ENCODE results near the gene TBC1D22A. TPM values are rescaled to one million over a fixed set of nuclear protein-coding genes. Genes with fewer than 3 reads are reported as not detected.

TBC1D22A gene
- total and polyA plus RNA-seq, 2 donors (not counting 3 experiments of a cell fraction or from before 2014, with no cell fraction given), result 26.1 to 32.4 TPM

DNA sequence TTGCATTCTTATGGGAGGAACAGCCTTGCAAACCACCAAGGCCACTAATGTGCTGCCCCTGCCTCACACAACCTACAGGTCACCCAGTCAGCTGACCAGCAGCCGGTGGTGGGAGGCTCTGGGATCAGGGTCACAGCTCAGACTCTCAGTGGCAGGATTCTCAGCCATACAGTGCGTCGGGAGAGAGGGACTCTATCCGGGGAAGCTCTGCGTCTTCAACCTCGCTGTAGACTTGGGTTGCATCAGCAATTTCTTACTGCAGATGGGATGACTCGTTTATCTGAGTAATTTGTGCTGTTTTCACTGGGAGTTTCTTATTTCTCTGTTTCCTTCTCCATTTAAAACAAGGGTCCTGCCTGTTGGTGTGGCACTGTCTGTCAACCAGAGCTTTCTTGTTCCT is 257.7 kb downstream of the TBC1D22A start:
- Histone ChIP-seq H3K4me3 (replicated peaks in 1 of 3; ENCODE audit: insufficient read depth in 1 of 3, low read depth in 1 of 3, low read length in 3 of 3) (no peak overlapping the region), H2AFZ (ENCODE audit: low read depth, low read length) (no peak overlapping the region), H3K27ac (ENCODE audit: insufficient read depth, low read depth, low read length) (no peak overlapping the region), H4K20me1 (replicated peaks; ENCODE audit: control insufficient read depth, extremely low read depth, insufficient read depth, low read length) (no peaks in the 10 kb centered on the region), H3K9me3 (replicated peaks; ENCODE audit: control insufficient read depth, insufficient read depth, low read length) (no peaks in the 10 kb centered on the region), H3K9me1 (replicated peaks; ENCODE audit: control insufficient read depth, extremely low read depth, insufficient read depth, low read length) (no peaks in the 10 kb centered on the region), H3K79me2 (ENCODE audit: control insufficient read depth, insufficient read depth, low read length) (no peaks in the 10 kb centered on the region), H3K9ac (replicated peaks; ENCODE audit: extremely low read depth, insufficient read depth, low read length) (no peak overlapping the region), H3K27me3 (ENCODE audit: control insufficient read depth in 2 of 2, insufficient read depth in 2 of 2, low read length in 2 of 2) (no peaks in the 10 kb centered on the region), H3K4me1 (ENCODE audit: control insufficient read depth, extremely low read depth, insufficient read depth, low read length) (no peaks in the 10 kb centered on the region), H3K4me2 (ENCODE audit: insufficient read depth, low read length) (no peak overlapping the region), H3K36me3 (ENCODE audit: control insufficient read depth in 2 of 2, extremely low read depth in 1 of 2, insufficient read depth in 2 of 2, low read length in 2 of 2) (no peaks in the 10 kb centered on the region)
- dilution Hi-C loops (cut with MboI; ENCODE audit: extremely low pct_ligation_motif_present, low sequenced_read_pairs), result no loop called here
- no peak for FAIRE-seq
- intact Hi-C loops (cut with micrococcal nuclease), result no loop called here
- no peak for DNase-seq (ENCODE audit: low read depth, low spot score)
- CTCF ChIA-PET, result no interaction called here
- BruUV-seq (replicated peaks), result no TSS peak
- TF ChIP-seq JUN (IDR thresholded peaks at IDR 0.05; ENCODE audit: borderline replicate concordance, insufficient read depth, insufficient read length, low read depth) (no peak), CTCF (IDR thresholded peaks at IDR 0.05; ENCODE audit: extremely low read depth in 1 of 2, insufficient read depth in 1 of 2, low read depth in 1 of 2, low read length in 2 of 2) (no peak), POLR2AphosphoS5 (IDR thresholded peaks at IDR 0.05; ENCODE audit: insufficient read depth, low read depth, low read length) (no peak), MYC (IDR thresholded peaks at IDR 0.05; ENCODE audit: low read depth, low read length) (no peak), POLR2A (IDR thresholded peaks at IDR 0.05; ENCODE audit: low read depth, low read length) (no peak), GATA2 (IDR thresholded peaks at IDR 0.05; ENCODE audit: insufficient read depth, insufficient read length, low read depth, low read length) (no peak), FOS (IDR thresholded peaks at IDR 0.05; ENCODE audit: borderline replicate concordance, insufficient read depth, low read length) (no peak), EZH2 (IDR thresholded peaks at IDR 0.05; ENCODE audit: borderline replicate concordance, low read depth, low read length, severe bottlenecking) (no peak)
- TF ChIP-seq, protein P1, sequence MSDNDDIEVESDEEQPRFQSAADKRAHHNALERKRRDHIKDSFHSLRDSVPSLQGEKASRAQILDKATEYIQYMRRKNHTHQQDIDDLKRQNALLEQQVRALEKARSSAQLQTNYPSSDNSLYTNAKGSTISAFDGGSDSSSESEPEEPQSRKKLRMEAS (IDR thresholded peaks at IDR 0.05; ENCODE audit: insufficient read depth, insufficient read length), result no peak
- POLR2A ChIA-PET, result no interaction called here
